Measurements from ENCODE around the gene ZNF664. TPM values are rescaled to one million over a fixed set of nuclear protein-coding genes. Genes with fewer than 3 reads are reported as not detected.
A peak's percentile ranks its signal among the peaks of the same experiment; 100 is the strongest.

The ZNF664 gene
- total RNA-seq, 2 donors from 2014 or later: 33.7 to 42.1 TPM

DNA sequence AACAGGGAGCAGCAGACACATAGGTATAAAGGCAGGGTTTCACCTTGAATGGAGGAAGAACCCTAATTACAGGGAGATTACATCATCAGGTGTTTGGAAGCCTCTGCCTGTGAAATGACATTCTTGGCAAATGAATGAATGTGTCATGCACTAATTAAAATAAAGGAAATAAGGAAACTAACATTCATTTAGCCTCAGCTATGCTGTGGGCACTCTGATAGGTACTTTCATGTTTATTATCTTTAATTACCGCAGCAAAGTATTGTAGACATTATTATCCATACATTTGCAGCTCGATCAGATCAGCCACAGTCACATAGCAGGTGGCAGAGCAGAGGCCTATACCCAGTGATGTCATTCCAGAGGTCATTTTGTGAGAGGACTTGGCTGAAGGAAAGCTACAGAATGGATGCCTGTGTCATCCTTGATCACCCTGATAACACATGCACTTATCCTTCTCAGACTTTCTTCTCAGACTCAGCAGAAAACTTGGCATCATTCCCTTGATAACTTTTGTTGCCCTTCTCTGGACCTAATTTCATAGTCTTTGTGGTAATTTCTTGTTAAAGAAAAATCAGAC is 18.4 kb downstream of the ZNF664 start:
- H3K36me3 Mint-ChIP-seq (ENCODE audit: low read depth): peaks cover 8% of the 10 kb centered on the region
- H3K4me1 Mint-ChIP-seq: peaks cover 33% of the 10 kb centered on the region

DNA sequence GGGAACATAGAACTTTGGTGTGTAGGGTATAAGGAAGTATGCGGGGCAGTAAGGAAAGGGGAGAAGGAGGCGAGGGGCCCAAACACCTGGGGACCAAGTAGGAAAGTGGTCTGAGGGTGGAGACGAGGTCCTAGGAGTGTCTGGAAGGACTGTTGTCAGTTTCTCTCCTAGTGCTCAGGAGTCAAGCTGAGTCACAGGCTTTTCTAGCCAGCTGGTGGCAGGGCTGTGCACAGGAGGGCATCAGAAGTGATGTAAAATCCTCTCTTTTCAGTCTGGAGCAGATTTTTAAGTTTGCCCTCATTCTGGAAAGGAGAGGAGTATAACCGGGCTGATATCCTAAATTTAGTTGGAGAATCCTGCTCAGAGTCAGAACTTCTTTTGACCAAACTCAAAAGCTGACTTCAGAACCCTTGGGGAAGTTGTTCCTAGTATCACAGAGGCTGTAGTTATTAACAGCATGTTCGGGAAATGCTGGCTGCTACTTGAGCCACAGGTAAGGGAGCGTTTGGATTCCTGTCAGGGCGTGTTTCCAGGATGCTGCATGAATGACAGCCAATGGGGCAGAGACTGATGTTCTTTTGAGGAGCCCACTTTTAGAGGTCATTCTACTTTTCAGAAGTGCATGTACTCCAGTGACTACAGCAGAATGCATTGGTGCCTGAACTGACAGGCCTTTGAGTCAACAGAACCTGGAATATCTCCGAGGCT is 19.3 kb downstream of the ZNF664 start:
- no peaks in the 10 kb centered on the region for H3K9me3 ChIP-seq (ENCODE audit: control insufficient read depth, low read length, poor library complexity, severe bottlenecking)
- Mint-ChIP-seq H3K27ac (no peak overlapping the region), H3K4me3 (no peak overlapping the region), H3K27me3 (no peaks in the 10 kb centered on the region), H3K4me1 (peaks cover 37% of the 10 kb centered on the region), H3K36me3 (ENCODE audit: low read depth) (peaks cover 8% of the 10 kb centered on the region)
- ATAC-seq (no peak), DNase-seq (no peak)

More for the DNA sequence above, 18.4 kb downstream of the ZNF664 start:
- no peak overlapping the region for H3K4me3 Mint-ChIP-seq
- H3K27me3 Mint-ChIP-seq: no peaks in the 10 kb centered on the region
- no peaks in the 10 kb centered on the region for H3K9me3 ChIP-seq (ENCODE audit: control insufficient read depth, low read length, poor library complexity, severe bottlenecking)
- H3K27ac Mint-ChIP-seq: peak overlapping the region; percentile 47
- DNase-seq (no peak), ATAC-seq (no peak)

- ATAC-seq (no peak), DNase-seq (no peak)
- peaks cover 36% of the 10 kb centered on the region for H3K4me1 Mint-ChIP-seq
- H3K4me3 Mint-ChIP-seq: no peak overlapping the region
- H3K36me3 Mint-ChIP-seq (ENCODE audit: low read depth): peaks cover 3% of the 10 kb centered on the region
- H3K27ac Mint-ChIP-seq: peak overlapping the region; percentile 83
- no peaks in the 10 kb centered on the region for H3K9me3 ChIP-seq (ENCODE audit: control insufficient read depth, low read length, poor library complexity, severe bottlenecking)
- H3K27me3 Mint-ChIP-seq: no peaks in the 10 kb centered on the region
Observed at GRCh38 chr12:123995023-123995748, 22.2 kb downstream of the ZNF664 start.

DNA sequence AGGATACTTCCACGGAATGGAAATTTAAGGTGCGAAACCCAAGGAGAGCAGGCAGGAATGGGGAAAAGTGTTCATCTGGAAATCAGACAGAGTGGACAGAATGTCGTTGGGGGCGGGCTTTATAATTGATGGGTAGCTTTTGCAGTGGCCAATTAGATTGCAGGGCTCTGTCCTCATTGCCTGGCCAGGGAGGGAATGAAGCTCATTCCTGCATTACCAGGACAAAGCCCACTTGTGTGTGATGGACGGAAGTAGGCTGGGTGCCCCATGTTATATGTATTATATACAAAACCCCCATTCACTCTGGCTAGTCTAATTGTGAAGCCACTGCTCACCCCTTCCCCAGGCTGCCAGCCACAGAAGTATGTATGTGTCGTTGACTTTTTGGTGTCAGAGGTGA is 23.6 kb downstream of the ZNF664 start:
- Mint-ChIP-seq H3K27ac (no peak overlapping the region), H3K36me3 (ENCODE audit: low read depth) (peaks cover 3% of the 10 kb centered on the region), H3K4me3 (no peak overlapping the region), H3K4me1 (peaks cover 32% of the 10 kb centered on the region), H3K27me3 (no peaks in the 10 kb centered on the region)
- ATAC-seq (no peak), DNase-seq (no peak)
- no peaks in the 10 kb centered on the region for H3K9me3 ChIP-seq (ENCODE audit: control insufficient read depth, low read length, poor library complexity, severe bottlenecking)

DNA sequence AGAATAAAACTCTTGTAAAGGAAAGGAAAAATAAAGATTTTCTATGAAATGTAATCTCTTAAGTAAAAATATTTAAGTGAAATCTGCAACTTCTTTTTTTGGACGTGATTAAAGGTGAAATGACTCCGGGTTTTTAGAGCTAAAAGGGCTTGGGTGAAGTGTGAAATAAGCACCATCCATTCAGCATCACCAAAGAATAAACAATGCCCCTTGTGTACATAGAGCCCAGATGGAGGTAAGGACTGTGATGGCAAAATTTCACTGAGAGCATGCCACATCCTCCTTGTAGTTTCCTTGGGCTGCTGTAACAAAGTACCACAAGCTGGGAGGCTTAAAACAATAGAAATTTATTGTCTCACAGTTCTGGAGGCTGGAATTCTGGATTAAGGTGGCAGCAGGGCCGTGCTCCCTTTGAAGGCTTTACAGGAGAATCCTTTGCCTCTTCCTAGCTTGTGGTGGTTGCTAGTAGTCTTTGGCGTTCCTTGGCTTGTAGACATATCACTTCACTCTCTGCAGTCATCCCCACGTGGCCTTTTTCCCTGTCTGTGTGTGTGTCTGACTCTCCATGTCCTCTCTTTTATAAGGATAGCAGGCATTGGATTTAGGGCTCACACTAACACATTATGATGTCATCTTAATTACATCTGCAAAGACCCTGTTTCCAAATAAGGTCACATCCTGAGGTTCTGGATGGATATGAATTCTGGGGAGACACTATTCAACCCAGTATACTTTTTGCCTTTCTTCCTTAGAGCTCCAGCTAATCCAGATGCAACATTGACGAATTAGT is 24.2 kb downstream of the ZNF664 start:
- Mint-ChIP-seq H3K4me3 (no peak overlapping the region), H3K36me3 (ENCODE audit: low read depth) (peaks cover 3% of the 10 kb centered on the region), H3K27ac (no peak overlapping the region), H3K27me3 (no peaks in the 10 kb centered on the region), H3K4me1 (peaks cover 32% of the 10 kb centered on the region)
- no peaks in the 10 kb centered on the region for H3K9me3 ChIP-seq (ENCODE audit: control insufficient read depth, low read length, poor library complexity, severe bottlenecking)
- ATAC-seq (no peak), DNase-seq (no peak)

GRCh38 chr12:123997908-123998307 is 24.9 kb downstream of the ZNF664 start:
- H3K9me3 ChIP-seq (ENCODE audit: control insufficient read depth, low read length, poor library complexity, severe bottlenecking): no peaks in the 10 kb centered on the region
- Mint-ChIP-seq H3K27me3 (no peaks in the 10 kb centered on the region), H3K4me3 (no peak overlapping the region), H3K27ac (no peak overlapping the region), H3K36me3 (ENCODE audit: low read depth) (peaks cover 3% of the 10 kb centered on the region), H3K4me1 (peaks cover 32% of the 10 kb centered on the region)
- ATAC-seq (no peak), DNase-seq (no peak)

GRCh38 chr12:123998344-123998990 is 25.5 kb downstream of the ZNF664 start:
- peaks cover 3% of the 10 kb centered on the region for H3K36me3 Mint-ChIP-seq (ENCODE audit: low read depth)
- no peak overlapping the region for H3K27ac Mint-ChIP-seq
- H3K9me3 ChIP-seq (ENCODE audit: control insufficient read depth, low read length, poor library complexity, severe bottlenecking): no peaks in the 10 kb centered on the region
- DNase-seq (no peak), ATAC-seq (no peak)
- peaks cover 32% of the 10 kb centered on the region for H3K4me1 Mint-ChIP-seq
- H3K27me3 Mint-ChIP-seq: no peaks in the 10 kb centered on the region
- no peak overlapping the region for H3K4me3 Mint-ChIP-seq

DNA sequence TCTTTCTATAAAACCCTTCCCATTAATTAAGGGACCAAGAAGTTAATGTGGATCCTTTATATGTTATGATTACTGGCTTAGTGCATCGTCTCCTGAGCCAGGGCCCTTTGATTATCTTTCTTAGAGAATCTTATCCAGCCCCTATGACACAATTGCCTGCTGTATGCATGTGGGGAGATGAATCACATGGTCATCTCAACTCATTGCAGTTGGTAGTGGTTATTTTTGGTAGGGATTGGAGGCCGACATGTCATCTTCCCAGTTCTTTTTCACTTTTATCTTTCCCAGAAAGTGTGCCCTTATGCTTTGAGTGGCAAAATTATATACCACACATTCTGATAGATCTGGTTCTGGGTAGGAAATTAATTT is 26.0 kb downstream of the ZNF664 start:
- no peak overlapping the region for H3K27ac Mint-ChIP-seq
- H3K4me3 Mint-ChIP-seq: no peak overlapping the region
- no peaks in the 10 kb centered on the region for H3K9me3 ChIP-seq (ENCODE audit: control insufficient read depth, low read length, poor library complexity, severe bottlenecking)
- peaks cover 3% of the 10 kb centered on the region for H3K36me3 Mint-ChIP-seq (ENCODE audit: low read depth)
- no peak for DNase-seq
- no peaks in the 10 kb centered on the region for H3K27me3 Mint-ChIP-seq
- ATAC-seq: no peak
- H3K4me1 Mint-ChIP-seq: peaks cover 28% of the 10 kb centered on the region

- ATAC-seq (no peak), DNase-seq (no peak)
- no peaks in the 10 kb centered on the region for H3K27me3 Mint-ChIP-seq
- no peak overlapping the region for H3K27ac Mint-ChIP-seq
- H3K4me1 Mint-ChIP-seq: peaks cover 25% of the 10 kb centered on the region
- no peaks in the 10 kb centered on the region for H3K36me3 Mint-ChIP-seq (ENCODE audit: low read depth)
- H3K4me3 Mint-ChIP-seq: no peak overlapping the region
- H3K9me3 ChIP-seq (ENCODE audit: control insufficient read depth, low read length, poor library complexity, severe bottlenecking): no peaks in the 10 kb centered on the region
Observed at GRCh38 chr12:124000111-124000510, 27.1 kb downstream of the ZNF664 start.

DNA sequence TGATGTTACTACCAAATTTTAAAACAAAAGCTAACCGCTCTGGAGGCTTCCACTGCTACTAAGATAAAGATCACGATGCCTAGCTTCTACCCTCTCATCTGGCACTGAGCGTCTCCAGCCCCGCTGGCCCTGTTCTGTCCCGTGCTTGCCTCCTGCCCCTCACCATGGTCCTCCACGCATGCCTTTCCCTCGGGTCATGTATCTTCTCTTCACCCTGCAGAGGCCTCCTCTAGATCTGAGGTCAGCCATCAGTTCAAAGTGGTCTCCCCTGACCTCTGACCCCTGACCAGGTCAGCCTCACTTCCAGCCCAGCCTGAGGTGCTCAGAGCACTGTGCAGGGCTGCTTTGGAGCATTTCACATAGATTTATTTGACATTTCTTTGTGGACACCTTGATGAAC is 28.3 kb downstream of the ZNF664 start:
- H3K9me3 ChIP-seq (ENCODE audit: control insufficient read depth, low read length, poor library complexity, severe bottlenecking): no peaks in the 10 kb centered on the region
- no peaks in the 10 kb centered on the region for H3K27me3 Mint-ChIP-seq
- ATAC-seq: no peak
- H3K4me1 Mint-ChIP-seq: peaks cover 24% of the 10 kb centered on the region
- H3K36me3 Mint-ChIP-seq (ENCODE audit: low read depth): no peaks in the 10 kb centered on the region
- H3K4me3 Mint-ChIP-seq: no peak overlapping the region
- DNase-seq: no peak
- no peak overlapping the region for H3K27ac Mint-ChIP-seq

- H3K9me3 ChIP-seq (ENCODE audit: control insufficient read depth, low read length, poor library complexity, severe bottlenecking): no peaks in the 10 kb centered on the region
- H3K36me3 Mint-ChIP-seq (ENCODE audit: low read depth): no peaks in the 10 kb centered on the region
- ATAC-seq: no peak
- H3K4me1 Mint-ChIP-seq: peaks cover 27% of the 10 kb centered on the region
- DNase-seq: no peak
- H3K27me3 Mint-ChIP-seq: no peaks in the 10 kb centered on the region
- H3K27ac Mint-ChIP-seq: no peak overlapping the region
- no peak overlapping the region for H3K4me3 Mint-ChIP-seq
Observed at GRCh38 chr12:124002021-124002644, 29.1 kb downstream of the ZNF664 start.

DNA sequence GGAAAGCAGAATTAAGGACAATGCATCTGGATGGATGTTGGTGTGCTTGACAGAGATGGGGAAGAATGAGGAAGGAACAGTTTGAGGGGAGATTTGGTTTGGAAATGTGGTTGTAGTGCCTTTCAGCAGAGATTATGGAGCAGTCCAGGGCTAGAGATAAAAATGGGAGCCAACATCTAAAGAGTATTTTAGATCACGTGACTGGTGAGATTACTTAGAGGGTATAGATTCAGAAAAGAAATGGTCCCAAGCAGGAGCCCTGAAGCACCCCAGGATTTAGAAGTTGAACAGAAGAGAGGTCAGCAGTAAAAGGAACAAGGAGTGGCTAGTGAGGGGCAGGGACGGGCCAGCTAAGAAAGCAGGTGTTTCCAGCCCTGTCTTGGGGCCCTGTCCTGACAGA is 29.6 kb downstream of the ZNF664 start:
- ATAC-seq (no peak), DNase-seq (no peak)
- H3K9me3 ChIP-seq (ENCODE audit: control insufficient read depth, low read length, poor library complexity, severe bottlenecking): no peaks in the 10 kb centered on the region
- Mint-ChIP-seq H3K27ac (no peak overlapping the region), H3K27me3 (no peaks in the 10 kb centered on the region), H3K4me1 (peaks cover 31% of the 10 kb centered on the region), H3K4me3 (no peak overlapping the region), H3K36me3 (ENCODE audit: low read depth) (peaks cover under 1% of the 10 kb centered on the region)

All from T-helper 17 cell (primary cell).